RWPE1 (cell line): ENCODE data around the gene RMDN2.

Experiments
- CTCF ChIA-PET: fragments of 350-600 bp; sonication (Branson Sonifier 250); formaldehyde crosslinking; extraction: SDS; loops from one replicate; lab custom pipeline; 2021; lab: Yijun Ruan, JAX
- POLR2A ChIA-PET: fragments of 400-600 bp; formaldehyde crosslinking; extraction: SDS; loops from one replicate; lab custom pipeline; 2020; ENCODE audit warnings: antibody characterized with exemption; ENCODE audit not compliant: low non-redundant PET; lab: Yijun Ruan, JAX
- DNase-seq: peaks from one replicate; pipeline ENCODE4 v3.0.0; 2012; ENCODE audit warnings: low spot score
- H3K27ac ChIP-seq: fragments of 450-650 bp; 2 replicates; pipeline ENCODE4 v1.5.1; 2017
- CTCF ChIP-seq: fragments of 450-650 bp; conservative IDR thresholded peaks from 2 replicates; pipeline ENCODE4 v1.5.1; 2017; ENCODE audit warnings: low read depth, mild to moderate bottlenecking

RMDN2 gene

GRCh38 chr2:38037757-38038621 is 112.9 kb downstream of the RMDN2 start:
- H3K27ac ChIP-seq = no peak overlapping the region
- DNase-seq = no peak
- CTCF ChIA-PET = no interaction called here
- no peak for TF ChIP-seq CTCF
- POLR2A ChIA-PET = no interaction called here

GRCh38 chr2:38038682-38039081 is 113.6 kb downstream of the RMDN2 start:
- DNase-seq = no peak
- ChIA-PET POLR2A (no interaction called here), CTCF (interaction anchor here (0.6 kb wide), 1 partner anchor 79 kb away, joined by 3 read pairs; no protein-coding TSS in a partner anchor)
- no peak for TF ChIP-seq CTCF
- no peak overlapping the region for H3K27ac ChIP-seq

GRCh38 chr2:38039121-38039910 is 114.2 kb downstream of the RMDN2 start:
- no peak for DNase-seq
- TF ChIP-seq CTCF = no peak
- no peak overlapping the region for H3K27ac ChIP-seq
- CTCF ChIA-PET = interaction anchor here (0.6 kb wide), 1 partner anchor 80 kb away, joined by 3 read pairs; no protein-coding TSS in a partner anchor
- POLR2A ChIA-PET = no interaction called here

- TF ChIP-seq CTCF = no peak
- no peak overlapping the region for H3K27ac ChIP-seq
- DNase-seq = no peak
- CTCF ChIA-PET = no interaction called here
- POLR2A ChIA-PET = no interaction called here
Measured at GRCh38 chr2:38045811-38046210, 120.7 kb downstream of the RMDN2 start.

- ChIA-PET POLR2A (no interaction called here), CTCF (no interaction called here)
- no peak for TF ChIP-seq CTCF
- DNase-seq = no peak
- H3K27ac ChIP-seq = no peak overlapping the region
Measured at GRCh38 chr2:38056216-38056615, 131.1 kb downstream of the RMDN2 start.

- ChIA-PET CTCF (interaction anchor here (0.6 kb wide), 2 partner anchors 31 to 76 kb away, joined by 3 to 4 read pairs; no protein-coding TSS in a partner anchor), POLR2A (no interaction called here)
- TF ChIP-seq CTCF = no peak
- no peak for DNase-seq
- no peak overlapping the region for H3K27ac ChIP-seq
Measured at GRCh38 chr2:38057651-38058410, 132.7 kb downstream of the RMDN2 start.
